Gastrocnemius medialis (tissue), 4 donors: ENCODE measurements around the gene ERI3. TPM values are rescaled to one million over a fixed set of nuclear protein-coding genes. Genes with fewer than 3 reads are reported as not detected.

Experiments
- ATAC-seq, 2 donors: fragments of 150-250 bp; one replicate each; pipeline ENCODE4 v1.9.1; 2016
- DNase-seq, 2 donors: peaks; one replicate each; pipeline ENCODE4 v3.0.0-alpha.2; 2019
- H3K27ac ChIP-seq, 4 donors: fragments of 200-600 bp; sonication (generic); 1 replicate in 1 of 4; 2 replicates in 3 of 4; pipeline ENCODE4 v1.5.1; 2016 to 2018; ENCODE audit warnings: mild to moderate bottlenecking in 2 of 4, moderate library complexity in 1 of 4
- H3K27me3 ChIP-seq, 3 donors: fragments of 200-600 bp; sonication (generic) in 2 of 3; 1 replicate in 1 of 3; 2 replicates in 2 of 3; pipeline versions ENCODE4 v1.5.1 to v1.6.0; 2016 to 2019; ENCODE audit warnings: mild to moderate bottlenecking in 1 of 3, moderate library complexity in 1 of 3
- H3K36me3 ChIP-seq, 2 donors: fragments of 200-600 bp; sonication (generic) in 1 of 2; one replicate each; pipeline ENCODE4 v1.5.1; 2017 to 2018
- H3K4me1 ChIP-seq, 2 donors: fragments of 200-600 bp; sonication (generic) in 1 of 2; one replicate each; pipeline ENCODE4 v1.5.1; 2016 to 2017; ENCODE audit warnings: mild to moderate bottlenecking in 2 of 2
- H3K4me3 ChIP-seq, 4 donors: fragments of 200-600 bp; sonication (generic) in 3 of 4; 1 replicate in 1 of 4; 2 replicates in 3 of 4; pipeline ENCODE4 v1.5.1; 2016 to 2019; ENCODE audit warnings: mild to moderate bottlenecking in 2 of 4
- H3K9me3 ChIP-seq, 3 donors: fragments of 200-600 bp; sonication (generic) in 2 of 3; 1 replicate in 1 of 3; 2 replicates in 2 of 3; pipeline ENCODE4 v1.5.1; 2016 to 2019
- POLR2A ChIP-seq, 2 donors: fragments of 450-650 bp; IDR thresholded peaks; one replicate each; pipeline ENCODE4 v1.6.1; 2017; ENCODE audit warnings: antibody characterized with exemption in 2 of 2, mild to moderate bottlenecking in 2 of 2, moderate library complexity in 2 of 2
- in situ Hi-C, 4 donors: fragments of 200-750 bp; cut with MboI; loops; one replicate each; pipeline versions ENCODE4 v1.15.0 to v1.8.0; 2017; ENCODE audit warnings: low sequenced_read_pairs in 4 of 4
- intact Hi-C: fragments of 100-400 bp; cut with DNase I; formaldehyde crosslinking; loops from one replicate; pipeline ENCODE4 v1.15.1; 2023; ENCODE audit warnings: low total_unique reads
- total RNA-seq, 4 donors: library from RNA; depleted of rRNA; stranded (reverse); fragments of >200 nt; gene quantifications; one replicate each; pipeline versions ENCODE4 v1.1.0 to v1.2.3, GENCODE V29; 2016
- TF ChIP-seq, protein P1 (sequence below), 5 experiments: fragments of 450-650 bp in 3 of 5; fragments of 200-600 bp in 2 of 5; sonication (generic) in 2 of 5; IDR thresholded peaks in 4 of 5; conservative IDR thresholded peaks in 1 of 5; 1 replicate in 4 of 5; 2 replicates in 1 of 5; pipeline ENCODE4 v1.5.1; 2016 to 2019; ENCODE audit warnings: antibody characterized with exemption in 5 of 5, mild to moderate bottlenecking in 3 of 5, moderate library complexity in 3 of 5

The ERI3 gene
- total RNA-seq, 4 donors from 2014 or later: 53.8 to 101 (median 79.8) TPM

DNA sequence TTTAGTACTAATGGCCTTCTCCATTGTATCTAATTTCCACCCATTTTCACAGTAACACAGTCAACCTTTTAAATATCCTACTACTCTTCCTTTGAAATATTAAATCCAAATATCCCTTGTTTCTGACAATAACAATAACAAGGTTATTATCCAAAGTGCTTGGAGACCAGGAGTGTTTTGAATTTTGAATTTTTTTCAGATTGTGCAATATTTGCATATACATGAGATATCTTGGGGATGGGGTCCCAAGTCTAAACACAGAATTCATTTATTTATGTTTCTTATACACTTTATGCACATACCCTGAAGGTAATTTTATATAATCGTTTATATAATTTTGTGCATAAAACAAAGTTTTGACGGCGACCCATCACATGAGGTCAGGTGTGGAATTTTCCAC, 124.3 kb downstream of the ERI3 start:
- Histone ChIP-seq H3K27me3 (no peaks in the 10 kb centered on the region), H3K4me3 (no peak overlapping the region), H3K36me3 (no peaks in the 10 kb centered on the region), H3K27ac (no peak overlapping the region), H3K9me3 (no peaks in the 10 kb centered on the region), H3K4me1 (no peaks in the 10 kb centered on the region)
- DNase-seq (no peak), ATAC-seq (no peak)
- in situ Hi-C loops (no loop called here), intact Hi-C loops (no loop called here)
- no peak for TF ChIP-seq POLR2A (IDR thresholded peaks at IDR 0.05)
- TF ChIP-seq, protein P1, sequence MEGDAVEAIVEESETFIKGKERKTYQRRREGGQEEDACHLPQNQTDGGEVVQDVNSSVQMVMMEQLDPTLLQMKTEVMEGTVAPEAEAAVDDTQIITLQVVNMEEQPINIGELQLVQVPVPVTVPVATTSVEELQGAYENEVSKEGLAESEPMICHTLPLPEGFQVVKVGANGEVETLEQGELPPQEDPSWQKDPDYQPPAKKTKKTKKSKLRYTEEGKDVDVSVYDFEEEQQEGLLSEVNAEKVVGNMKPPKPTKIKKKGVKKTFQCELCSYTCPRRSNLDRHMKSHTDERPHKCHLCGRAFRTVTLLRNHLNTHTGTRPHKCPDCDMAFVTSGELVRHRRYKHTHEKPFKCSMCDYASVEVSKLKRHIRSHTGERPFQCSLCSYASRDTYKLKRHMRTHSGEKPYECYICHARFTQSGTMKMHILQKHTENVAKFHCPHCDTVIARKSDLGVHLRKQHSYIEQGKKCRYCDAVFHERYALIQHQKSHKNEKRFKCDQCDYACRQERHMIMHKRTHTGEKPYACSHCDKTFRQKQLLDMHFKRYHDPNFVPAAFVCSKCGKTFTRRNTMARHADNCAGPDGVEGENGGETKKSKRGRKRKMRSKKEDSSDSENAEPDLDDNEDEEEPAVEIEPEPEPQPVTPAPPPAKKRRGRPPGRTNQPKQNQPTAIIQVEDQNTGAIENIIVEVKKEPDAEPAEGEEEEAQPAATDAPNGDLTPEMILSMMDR (IDR thresholded peaks at IDR 0.05 in 4 of 5, conservative IDR thresholded peaks at IDR 0.05 in 1 of 5): no peak

DNA sequence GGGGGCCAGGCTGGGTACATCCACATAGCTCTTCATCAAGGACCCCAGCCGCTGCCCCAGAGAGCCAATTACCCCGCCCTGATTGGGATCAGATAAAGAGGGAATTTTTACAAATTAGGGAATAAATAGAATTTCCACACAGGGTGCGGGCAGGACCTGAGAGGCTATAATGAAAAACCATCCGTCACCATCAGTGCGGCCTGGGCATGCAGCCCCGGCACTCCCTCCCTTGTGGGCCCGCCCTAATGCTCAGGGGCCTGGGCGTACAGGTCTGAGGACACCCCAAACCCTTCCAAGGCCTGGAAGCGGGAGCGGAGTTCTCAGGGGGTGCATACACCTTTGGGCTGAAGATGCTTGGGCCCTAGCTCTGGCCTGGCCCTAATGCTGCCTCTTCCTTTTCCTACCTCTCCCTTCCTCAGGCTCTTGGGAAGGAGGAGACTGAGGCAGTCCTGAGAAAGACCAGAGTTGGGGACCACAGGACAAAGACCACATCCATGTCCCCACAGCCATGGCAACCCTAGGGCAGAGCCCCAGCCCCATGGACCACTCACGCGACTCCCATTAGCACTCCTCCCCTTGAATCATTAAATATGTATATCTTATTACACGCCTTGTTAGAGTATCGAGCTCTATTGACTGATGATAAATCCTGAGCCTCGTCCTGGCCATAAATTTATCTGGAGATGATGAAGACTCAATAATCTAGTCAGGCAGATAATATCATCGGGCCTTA, 125.5 kb downstream of the ERI3 start:
- DNase-seq: no peak
- ATAC-seq: no peak
- intact Hi-C loops: no loop called here
- Histone ChIP-seq H3K27me3 (no peaks in the 10 kb centered on the region), H3K27ac (no peak overlapping the region), H3K4me1 (no peaks in the 10 kb centered on the region), H3K9me3 (no peaks in the 10 kb centered on the region), H3K4me3 (no peak overlapping the region), H3K36me3 (no peaks in the 10 kb centered on the region)
- in situ Hi-C loops: no loop called here
- no peak for TF ChIP-seq POLR2A (IDR thresholded peaks at IDR 0.05)
- TF ChIP-seq, protein P1 (IDR thresholded peaks at IDR 0.05 in 4 of 5, conservative IDR thresholded peaks at IDR 0.05 in 1 of 5): no peak

DNA sequence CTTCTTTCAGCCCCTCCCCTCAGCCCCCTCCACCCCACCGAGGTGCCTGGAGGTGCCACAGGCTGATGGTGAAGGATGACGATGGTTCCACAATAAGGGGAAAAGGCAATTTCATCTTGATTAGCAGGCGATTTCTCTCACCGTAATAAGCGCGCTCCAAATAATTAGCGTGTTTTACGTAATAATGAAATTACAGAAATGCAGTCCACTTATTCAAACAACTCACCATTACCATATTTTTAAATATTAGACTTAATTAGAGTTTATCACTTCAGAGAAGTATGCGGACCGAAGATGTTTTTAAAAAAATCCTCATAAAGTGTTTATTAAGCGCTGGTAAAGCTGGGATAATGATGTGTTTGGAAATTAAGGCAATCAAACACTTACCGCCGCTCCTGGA, 126.8 kb downstream of the ERI3 start:
- Histone ChIP-seq H3K4me3 (no peak overlapping the region), H3K27me3 (no peaks in the 10 kb centered on the region), H3K4me1 (no peaks in the 10 kb centered on the region), H3K9me3 (no peaks in the 10 kb centered on the region), H3K27ac (no peak overlapping the region), H3K36me3 (no peaks in the 10 kb centered on the region)
- no peak for ATAC-seq
- in situ Hi-C loops (no loop called here), intact Hi-C loops (no loop called here)
- no peak for DNase-seq
- TF ChIP-seq POLR2A (IDR thresholded peaks at IDR 0.05): no peak
- TF ChIP-seq, protein P1 (IDR thresholded peaks at IDR 0.05 in 4 of 5, conservative IDR thresholded peaks at IDR 0.05 in 1 of 5): no peak

DNA sequence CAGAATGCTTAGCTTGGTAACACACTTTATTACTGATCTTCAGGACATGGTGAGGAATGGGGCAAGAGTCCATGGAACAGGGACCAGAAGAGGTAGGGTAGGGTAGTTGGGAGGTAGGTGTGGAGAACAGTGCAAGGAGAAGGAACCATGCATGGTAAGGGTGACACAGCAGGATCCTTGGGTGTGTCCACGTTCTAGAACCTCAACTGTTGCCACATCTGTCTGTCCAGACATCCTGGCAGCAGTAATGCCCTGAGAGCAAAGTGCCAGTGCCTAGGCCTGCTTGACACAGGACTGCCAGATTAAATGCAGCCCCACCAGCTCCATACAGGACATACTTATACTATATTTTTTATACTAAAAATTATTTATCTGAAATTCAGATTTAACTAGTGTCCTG, 127.8 kb downstream of the ERI3 start:
- Histone ChIP-seq H3K4me3 (no peak overlapping the region), H3K4me1 (no peaks in the 10 kb centered on the region), H3K9me3 (no peaks in the 10 kb centered on the region), H3K27ac (no peak overlapping the region), H3K36me3 (no peaks in the 10 kb centered on the region), H3K27me3 (no peaks in the 10 kb centered on the region)
- ATAC-seq: peak in 1 of 2 donors; percentile 76
- in situ Hi-C loops: no loop called here
- TF ChIP-seq, protein P1 (IDR thresholded peaks at IDR 0.05 in 4 of 5, conservative IDR thresholded peaks at IDR 0.05 in 1 of 5): no peak
- TF ChIP-seq POLR2A (IDR thresholded peaks at IDR 0.05): no peak
- intact Hi-C loops: no loop called here
- DNase-seq: peak in 1 of 2 donors; percentile 59

DNA sequence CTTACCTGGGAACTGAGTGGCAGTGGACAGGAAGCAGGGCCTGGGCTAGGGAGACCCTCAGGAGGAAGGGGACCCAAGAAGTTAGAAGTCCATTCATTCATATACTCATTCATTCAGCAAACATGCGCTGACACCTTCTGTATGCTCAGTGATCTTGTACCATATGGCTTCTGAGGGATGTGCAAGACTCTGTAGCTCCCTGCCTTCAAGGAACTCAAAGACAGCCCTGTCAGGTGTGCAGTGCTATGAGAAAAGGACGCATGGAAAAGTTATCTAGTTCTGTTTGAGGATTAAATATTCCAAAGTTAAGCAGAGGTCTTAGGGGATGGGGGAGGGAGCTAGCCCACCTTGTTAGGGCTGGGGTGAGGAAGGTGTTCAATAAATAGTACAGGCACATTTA, 129.3 kb downstream of the ERI3 start:
- TF ChIP-seq, protein P1 (IDR thresholded peaks at IDR 0.05 in 4 of 5, conservative IDR thresholded peaks at IDR 0.05 in 1 of 5): no peak
- TF ChIP-seq POLR2A (IDR thresholded peaks at IDR 0.05): no peak
- no peaks in the 10 kb centered on the region for H3K4me1 ChIP-seq
- ATAC-seq (no peak), DNase-seq (no peak)
- intact Hi-C loops (no loop called here), in situ Hi-C loops (no loop called here)
- no peak overlapping the region for H3K4me3 ChIP-seq
- no peaks in the 10 kb centered on the region for H3K27me3 ChIP-seq
- H3K9me3 ChIP-seq: no peaks in the 10 kb centered on the region
- H3K27ac ChIP-seq: no peak overlapping the region
- H3K36me3 ChIP-seq: peaks cover 0 to 7% of the 10 kb centered on the region in 2 donors
